IMR-90 (cell line): ENCODE measurements around the gene NCR1. TPM values are rescaled to one million over a fixed set of nuclear protein-coding genes. Genes with fewer than 3 reads are reported as not detected.
"Not testable (repeated sequence)": the region's sequence is repeated elsewhere in the genome, so short reads cannot be mapped to it uniquely, and the experiment has no call there.

Experiments used
- ATAC-seq: fragments of 200-7000 bp; cut with Tn5 transposase; 2 replicates; pipeline ENCODE4 v1.9.1; 2020; ENCODE audit warnings: low read depth, mild to moderate bottlenecking, moderate library complexity
- BruUV-seq: library from RNA; stranded (reverse); fragments of 400-500 nt; replicated peaks from 2 replicates; lab custom pipeline; 2021; lab: Mats Ljungman, UMichigan
- CTCF ChIA-PET: fragments of 300-600 bp; formaldehyde crosslinking; extraction: SDS; loops from one replicate; lab custom pipeline; 2021; ENCODE audit warnings: antibody characterized with exemption; lab: Yijun Ruan, JAX
- POLR2A ChIA-PET: fragments of 300-600 bp; sonication (Branson Sonifier 250); formaldehyde crosslinking; loops from one replicate; lab custom pipeline; 2022; ENCODE audit warnings: antibody characterized with exemption; ENCODE audit not compliant: unreplicated experiment; lab: Charles Lee
- DNase-seq: peaks from one replicate; pipeline ENCODE4 v3.0.0; 2013
- H2AFZ ChIP-seq: replicated peaks from 2 replicates; pipeline ENCODE3; 2013; ENCODE audit warnings: low read length, mild to moderate bottlenecking; ENCODE audit not compliant: poor library complexity
- H2AK5ac ChIP-seq: 2 replicates; pipeline ENCODE4 v1.6.1; 2013; ENCODE audit warnings: low read depth, low read length, inconsistent platforms
- H2AK9ac ChIP-seq: replicated peaks from 2 replicates; pipeline ENCODE3; 2013; ENCODE audit warnings: mild to moderate bottlenecking, low read depth, low read length, moderate library complexity; ENCODE audit not compliant: poor library complexity
- H2BK120ac ChIP-seq: 2 replicates; pipeline ENCODE4 v1.6.1; 2013; ENCODE audit warnings: low read depth, low read length, inconsistent platforms
- H2BK15ac ChIP-seq: 3 replicates; pipeline ENCODE4 v1.6.1; 2013; ENCODE audit warnings: low read depth, low read length, inconsistent platforms
- H2BK20ac ChIP-seq: 2 replicates; pipeline ENCODE4 v1.6.1; 2013; ENCODE audit warnings: low read depth, mild to moderate bottlenecking, inconsistent platforms, low read length, moderate library complexity
- H2BK5ac ChIP-seq: 2 replicates; pipeline ENCODE4 v1.6.1; 2013; ENCODE audit warnings: mild to moderate bottlenecking, low read depth, low read length, inconsistent platforms; ENCODE audit not compliant: poor library complexity, severe bottlenecking
- H3K14ac ChIP-seq: replicated peaks from 2 replicates; pipeline ENCODE4 v1.6.1; 2013; ENCODE audit warnings: low read depth, low read length, inconsistent platforms
- H3K18ac ChIP-seq: 2 replicates; pipeline ENCODE4 v1.6.1; 2013; ENCODE audit warnings: low read depth, low read length, control low read depth
- H3K23ac ChIP-seq: 2 replicates; pipeline ENCODE4 v1.6.1; 2013; ENCODE audit warnings: low read depth, low read length, inconsistent platforms
- H3K27ac ChIP-seq: 2 replicates; pipeline ENCODE4 v1.5.1; 2013; ENCODE audit warnings: mild to moderate bottlenecking, control low read depth, low read length; ENCODE audit not compliant: insufficient read depth
- H3K27me3 ChIP-seq: 2 replicates; pipeline ENCODE4 v1.6.1; 2013; ENCODE audit warnings: low read length; ENCODE audit not compliant: control insufficient read depth, insufficient read depth
- H3K36me3 ChIP-seq: 2 replicates; pipeline ENCODE4 v1.6.1; 2013; ENCODE audit warnings: low read length, mixed read lengths; ENCODE audit not compliant: control insufficient read depth, insufficient read depth
- H3K4ac ChIP-seq: 2 replicates; pipeline ENCODE4 v1.6.1; 2013; ENCODE audit warnings: low read depth, low read length, inconsistent platforms
- H3K4me1 ChIP-seq: 2 replicates; pipeline ENCODE4 v1.6.1; 2013; ENCODE audit warnings: low read length, mixed read lengths; ENCODE audit not compliant: control insufficient read depth, insufficient read depth
- H3K4me2 ChIP-seq: 2 replicates; pipeline ENCODE4 v1.6.1; 2013; ENCODE audit warnings: low read depth, mild to moderate bottlenecking, control low read depth, low read length, moderate library complexity
- H3K4me3 ChIP-seq: 2 replicates; pipeline ENCODE4 v1.5.1; 2013; ENCODE audit warnings: low read depth, mild to moderate bottlenecking, control low read depth, low read length, moderate library complexity; ENCODE audit not compliant: insufficient read depth
- H3K56ac ChIP-seq: 2 replicates; pipeline ENCODE4 v1.6.1; 2013; ENCODE audit warnings: low read length, inconsistent platforms; ENCODE audit not compliant: insufficient read depth; ENCODE audit errors: extremely low read depth
- H3K79me1 ChIP-seq, 2 experiments: 2 replicates each; pipeline ENCODE4 v1.6.1; 2013; ENCODE audit warnings: low read length in 2 of 2, inconsistent platforms in 1 of 2, low read depth in 1 of 2
- H3K9ac ChIP-seq: 2 replicates; pipeline ENCODE4 v1.6.1; 2013; ENCODE audit warnings: low read depth, low read length, control low read depth
- H3K9me1 ChIP-seq: 2 replicates; pipeline ENCODE4 v1.6.1; 2013; ENCODE audit warnings: low read length, inconsistent platforms; ENCODE audit not compliant: insufficient read depth
- H3K9me3 ChIP-seq: 2 replicates; pipeline ENCODE4 v1.6.1; 2013; ENCODE audit warnings: low read length; ENCODE audit not compliant: control insufficient read depth, insufficient read depth
- H4K20me1 ChIP-seq: 2 replicates; pipeline ENCODE4 v1.6.1; 2013; ENCODE audit warnings: low read length, inconsistent platforms; ENCODE audit not compliant: insufficient read depth
- H4K5ac ChIP-seq: 2 replicates; pipeline ENCODE4 v1.6.1; 2013; ENCODE audit warnings: mild to moderate bottlenecking, low read depth, low read length, control low read depth
- H4K8ac ChIP-seq, 2 experiments: 2 replicates each; pipeline ENCODE4 v1.6.1; 2013; ENCODE audit warnings: low read depth in 2 of 2, low read length in 2 of 2, control low read depth in 1 of 2, inconsistent platforms in 1 of 2
- H4K91ac ChIP-seq: 2 replicates; pipeline ENCODE4 v1.6.1; 2013; ENCODE audit warnings: low read depth, low read length, inconsistent platforms; ENCODE audit not compliant: insufficient read depth
- WGBS, 2 experiments: methylation state at CpG; one replicate each; pipeline versions ENCODE4 v1.1.5 to v1.1.7; 2013; ENCODE audit warnings: missing lambda C conversion rate in 2 of 2; ENCODE audit not compliant: insufficient read length in 1 of 2; ENCODE audit errors: extremely low coverage in 2 of 2; 5-methylcytosine and 5-hydroxymethylcytosine counted together
- dilution Hi-C: fragments of 300-500 bp; cut with HindIII; formaldehyde crosslinking; loops from one replicate; pipeline ENCODE4 v1.14.3; 2018; ENCODE audit warnings: low sequenced_read_pairs; ENCODE audit not compliant: unreplicated experiment
- in situ Hi-C: fragments of 300-500 bp; cut with MboI; formaldehyde crosslinking; loops from 3 replicates; pipeline ENCODE4 v1.14.3; 2019; ENCODE audit warnings: low sequenced_read_pairs, inconsistent platforms, mixed read lengths
- intact Hi-C: fragments of 100-400 bp; cut with micrococcal nuclease; formaldehyde crosslinking; loops from 2 replicates; pipeline ENCODE4 v1.10.0; 2022
- polyA plus RNA-seq, 3 experiments: library from polyadenylated mRNA; depleted of rRNA; stranded (reverse); fragments of >200 nt; gene quantifications; 2 replicates each; pipeline ENCODE4 v1.2.3, GENCODE V29; 2012; ENCODE audit warnings: low replicate concordance in 1 of 3
- total RNA-seq: library from RNA; depleted of rRNA; stranded (reverse); fragments of >200 nt; gene quantifications from 2 replicates; pipeline ENCODE4 v1.2.3, GENCODE V29; 2012

Gene NCR1
- total and polyA plus RNA-seq, 2 of the 4 experiments (the other 2 are of a cell fraction): not detected

- dilution Hi-C loops, H3K79me1 ChIP-seq, H4K5ac ChIP-seq, H3K27me3 ChIP-seq, H3K18ac ChIP-seq, H3K56ac ChIP-seq, H3K9ac ChIP-seq, H2BK120ac ChIP-seq, CTCF ChIA-PET, H3K23ac ChIP-seq, H3K4ac ChIP-seq, H3K9me1 ChIP-seq, H3K36me3 ChIP-seq, H2BK5ac ChIP-seq, H3K14ac ChIP-seq, H4K20me1 ChIP-seq, H4K91ac ChIP-seq, H2AFZ ChIP-seq, intact Hi-C loops, POLR2A ChIA-PET, H2BK20ac ChIP-seq, in situ Hi-C loops, H3K4me3 ChIP-seq, H3K27ac ChIP-seq, H3K4me1 ChIP-seq, BruUV-seq, DNase-seq, H2AK9ac ChIP-seq, H3K4me2 ChIP-seq, ATAC-seq, H2BK15ac ChIP-seq, H4K8ac ChIP-seq, H2AK5ac ChIP-seq: not testable (repeated sequence)
- WGBS, 2 experiments: 51% methylated on average over 4 of the region's 28 CpGs; no CpG with 5 or more reads in 1 of the 2 experiments
- peaks cover 41% of the 10 kb centered on the region for H3K9me3 ChIP-seq
These were observed 33.6 kb downstream of the NCR1 start for GRCh38 chr19:54939538-54939937.

- H3K18ac ChIP-seq, intact Hi-C loops, H3K9me1 ChIP-seq, H3K9ac ChIP-seq, dilution Hi-C loops, POLR2A ChIA-PET, H3K79me1 ChIP-seq, H2BK5ac ChIP-seq, H2BK15ac ChIP-seq, H4K5ac ChIP-seq, H4K8ac ChIP-seq, DNase-seq, H3K27me3 ChIP-seq, H2AFZ ChIP-seq, H4K91ac ChIP-seq, H3K23ac ChIP-seq, H3K4me2 ChIP-seq, BruUV-seq, H3K27ac ChIP-seq, H4K20me1 ChIP-seq, H2AK5ac ChIP-seq, in situ Hi-C loops, H3K4ac ChIP-seq, H3K4me1 ChIP-seq, ATAC-seq, H3K14ac ChIP-seq, CTCF ChIA-PET, H2AK9ac ChIP-seq, H3K56ac ChIP-seq, H3K4me3 ChIP-seq, H3K36me3 ChIP-seq, H2BK20ac ChIP-seq, H2BK120ac ChIP-seq: not testable (repeated sequence)
- H3K9me3 ChIP-seq: peaks cover 33% of the 10 kb centered on the region
- WGBS, 2 experiments: 45% methylated on average over 4 of the region's 11 CpGs; no CpG with 5 or more reads in 1 of the 2 experiments
These were observed 37.9 kb downstream of the NCR1 start for GRCh38 chr19:54943772-54944361.
